Measurements from ENCODE around the gene ZNHIT1. TPM values are rescaled to one million over a fixed set of nuclear protein-coding genes. Genes with fewer than 3 reads are reported as not detected.

Gene ZNHIT1
- total and polyA plus RNA-seq, 2 of the 8 experiments (the other 6 are each of a cell fraction or from before 2014, with no cell fraction given), result 38.2 to 61.7 TPM

- no peak for TF ChIP-seq JUN (IDR thresholded peaks at IDR 0.05; ENCODE audit: low read depth, low read length)
- TF ChIP-seq GTF2F1 (IDR thresholded peaks at IDR 0.05; ENCODE audit: borderline replicate concordance, low read depth, low read length), result no peak
- no peak for TF ChIP-seq FOSL1 (IDR thresholded peaks at IDR 0.05; ENCODE audit: insufficient read depth, low read depth, low read length)
- TF ChIP-seq CHD7 (IDR thresholded peaks at IDR 0.05; ENCODE audit: insufficient replicate concordance, low read length), result no peak
- no peak for TF ChIP-seq CTBP2 (IDR thresholded peaks at IDR 0.05; ENCODE audit: borderline replicate concordance, insufficient read depth, insufficient read length, low read length)
- TF ChIP-seq TBP (IDR thresholded peaks at IDR 0.05; ENCODE audit: low read depth, low read length), result no peak
- no peak for TF ChIP-seq ZNF274 (IDR thresholded peaks at IDR 0.05; ENCODE audit: borderline replicate concordance, extremely low read depth, low read length)
- TF ChIP-seq POLR2AphosphoS5 (IDR thresholded peaks at IDR 0.05; ENCODE audit: low read depth, low read length), result no peak
- no peak for TF ChIP-seq E2F6 (IDR thresholded peaks at IDR 0.05)
Observed at GRCh38 chr7:101234636-101235035, 16.7 kb downstream of the ZNHIT1 start (continued).
